ENCODE data around the gene MT1F.

MT1F gene

GRCh38 chr16:56700195-56700594 lies 42.4 kb downstream of the MT1F start:
- DNase-seq (ENCODE audit: low spot score): no peak

GRCh38 chr16:56700631-56701030 lies 42.9 kb downstream of the MT1F start:
- no peak for DNase-seq (ENCODE audit: low spot score)

DNA sequence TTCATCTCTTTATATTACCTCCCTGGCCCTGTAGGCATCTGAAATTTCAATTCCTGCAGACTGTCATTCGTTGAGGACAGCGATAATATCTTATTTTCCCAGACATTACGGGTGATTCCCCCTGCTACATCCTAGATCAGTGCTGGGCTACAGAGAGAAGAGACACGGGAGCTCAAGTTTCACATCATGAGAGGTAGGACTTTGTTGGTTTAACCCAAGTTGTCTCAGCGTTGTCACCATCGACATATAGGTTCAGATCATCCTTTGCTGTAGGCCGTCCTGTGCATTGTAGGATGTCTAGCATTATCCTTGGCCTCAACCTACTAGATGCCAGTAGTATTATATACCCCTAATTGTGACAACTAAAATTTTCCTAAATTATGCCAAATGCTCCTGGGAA lies 43.8 kb downstream of the MT1F start:
- DNase-seq (ENCODE audit: low spot score): no peak

DNA sequence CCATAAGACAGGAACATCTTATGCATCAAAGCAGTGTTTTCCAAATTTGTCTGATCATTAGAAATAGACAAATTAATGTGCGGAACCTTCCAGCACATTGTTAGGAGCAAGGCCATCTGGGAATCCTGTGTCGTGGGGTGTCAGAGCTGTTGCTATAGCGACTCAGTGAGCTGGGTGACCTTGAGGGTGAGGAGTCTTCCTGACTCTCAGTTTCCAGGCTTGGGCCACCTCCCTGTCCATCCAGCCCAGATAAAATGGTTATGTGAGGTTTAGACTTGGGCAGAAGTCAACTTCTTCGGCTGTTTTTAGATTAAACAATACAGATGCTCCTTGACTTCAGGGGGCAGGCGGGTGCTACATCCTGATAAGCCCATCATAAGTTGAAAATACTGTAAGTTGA lies 45.1 kb downstream of the MT1F start:
- no peak for DNase-seq (ENCODE audit: low spot score)

All from LoVo (cell line).